Measurements from ENCODE around the gene KCNIP4.

GRCh38 chr4:21716531-21716930 lies 232.0 kb downstream of the KCNIP4 start:
- no peak for TF ChIP-seq CTCF (IDR thresholded peaks at IDR 0.05)
- no peak for TF ChIP-seq POLR2A (IDR thresholded peaks at IDR 0.05)

All from heart left ventricle (tissue), 13 donors.